GM21381 (cell line): ENCODE data around the gene KCND3.

Experiments
- ATAC-seq: cut with Tn5 transposase; IDR thresholded peaks from one replicate; pipeline ENCODE4 v1.9.1; 2021; ENCODE audit warnings: mild to moderate bottlenecking, moderate library complexity; ENCODE audit not compliant: unreplicated experiment

Gene KCND3

GRCh38 chr1:111784273-111784901, 205.1 kb downstream of the KCND3 start:
- no peak for ATAC-seq

GRCh38 chr1:111779546-111779945, 209.9 kb downstream of the KCND3 start:
- ATAC-seq, result no peak

DNA sequence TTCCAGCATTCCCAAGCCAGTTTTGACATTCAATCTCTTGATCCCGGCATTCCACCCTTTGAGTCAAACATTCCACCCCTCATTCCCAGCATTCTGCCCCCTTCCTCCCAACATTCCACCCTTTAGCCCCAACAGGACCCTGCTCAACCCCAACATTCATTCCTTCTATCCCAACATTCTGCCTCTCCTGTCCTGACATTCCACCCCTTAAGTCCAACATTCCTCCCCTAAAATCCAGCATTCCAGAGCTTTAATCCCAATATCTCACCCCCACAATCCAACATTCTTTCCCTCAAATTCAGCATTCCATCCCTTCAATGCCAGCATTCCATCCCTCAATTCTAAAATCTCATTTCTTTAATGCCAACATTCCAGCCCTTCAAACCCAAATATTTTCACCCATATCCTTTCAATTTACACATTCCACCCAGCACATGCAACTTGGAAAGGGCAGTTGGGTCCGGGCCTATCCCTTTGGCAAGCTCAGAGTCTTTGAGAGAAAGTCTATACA, 210.9 kb downstream of the KCND3 start:
- ATAC-seq, result no peak

- ATAC-seq, result no peak
Measured at GRCh38 chr1:111778066-111778465, 211.4 kb downstream of the KCND3 start.

DNA sequence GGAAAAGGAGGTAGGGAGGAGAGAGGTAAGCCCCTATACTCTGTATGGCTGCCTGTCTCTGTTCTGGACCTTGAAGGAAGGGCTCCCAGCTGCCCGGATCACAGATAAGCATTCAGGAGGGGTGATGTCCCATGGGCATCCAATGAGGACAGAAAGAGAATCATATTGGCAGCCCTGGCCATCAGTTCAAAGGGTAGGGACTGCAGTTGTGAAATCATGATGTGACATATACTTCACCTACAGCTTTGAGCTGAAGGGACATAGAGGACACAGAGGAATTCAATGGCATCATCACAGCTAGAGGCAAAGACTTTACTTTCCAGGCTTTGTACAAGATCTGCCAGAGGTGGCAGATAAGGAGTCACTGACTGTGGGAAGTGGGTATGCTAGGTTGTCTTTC, 212.2 kb downstream of the KCND3 start:
- no peak for ATAC-seq

DNA sequence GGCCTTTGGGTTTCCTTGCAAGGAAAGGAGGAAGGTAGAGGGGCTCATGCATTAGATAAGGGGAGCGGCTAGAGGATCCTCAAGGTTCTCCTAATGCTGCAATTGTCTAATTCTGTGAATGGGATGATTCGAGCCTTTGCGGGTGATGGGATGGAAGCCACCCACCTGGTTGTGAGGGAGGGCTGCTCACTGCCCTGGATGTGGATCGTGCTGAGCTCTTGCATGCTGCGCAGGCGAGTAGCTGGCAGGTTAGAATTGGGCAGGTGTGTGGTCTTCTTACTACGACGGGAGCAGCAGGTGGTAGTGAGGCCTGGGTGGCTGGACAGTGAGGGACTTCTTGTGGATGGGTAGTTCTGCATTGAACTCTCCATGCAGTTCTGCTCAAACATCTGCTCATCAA, 212.6 kb downstream of the KCND3 start:
- ATAC-seq, result no peak

DNA sequence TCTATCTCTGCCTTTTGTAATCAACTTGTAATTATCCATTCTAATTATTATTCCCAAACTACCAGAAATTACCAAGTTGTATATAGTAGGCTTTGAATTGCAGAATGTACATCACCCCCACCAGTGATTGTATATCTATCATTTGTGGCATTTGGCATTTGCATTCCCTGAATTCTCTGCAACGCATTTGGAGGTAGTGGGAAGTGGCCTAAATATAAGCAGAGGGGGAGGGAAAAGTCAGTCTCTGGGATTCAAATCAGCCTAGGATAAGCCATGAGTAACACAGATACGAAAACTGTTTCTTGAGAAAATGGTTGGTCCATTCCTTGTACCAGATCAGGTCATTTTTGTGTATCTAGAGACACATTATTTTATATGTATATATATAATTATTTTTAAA, 213.1 kb downstream of the KCND3 start:
- no peak for ATAC-seq

DNA sequence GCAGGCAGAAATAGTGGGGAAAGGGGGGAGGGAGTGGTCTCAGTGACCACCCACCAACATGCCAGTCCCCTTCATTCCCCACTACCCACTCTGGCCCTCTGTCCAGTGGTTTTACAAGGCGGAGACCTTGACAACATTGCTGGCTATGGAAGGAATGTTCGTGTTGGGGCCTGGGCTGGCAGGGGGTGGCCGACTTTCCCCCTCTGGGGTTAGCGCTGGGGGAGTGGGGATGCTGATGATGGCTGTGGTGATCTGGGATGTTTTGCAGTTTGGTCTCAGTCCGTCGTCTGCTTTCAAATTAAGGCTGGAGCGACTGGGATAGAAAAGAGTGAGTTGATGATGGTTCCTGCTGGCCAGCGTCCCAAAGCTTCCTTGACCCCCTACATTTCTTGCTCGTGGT, 213.5 kb downstream of the KCND3 start:
- no peak for ATAC-seq

DNA sequence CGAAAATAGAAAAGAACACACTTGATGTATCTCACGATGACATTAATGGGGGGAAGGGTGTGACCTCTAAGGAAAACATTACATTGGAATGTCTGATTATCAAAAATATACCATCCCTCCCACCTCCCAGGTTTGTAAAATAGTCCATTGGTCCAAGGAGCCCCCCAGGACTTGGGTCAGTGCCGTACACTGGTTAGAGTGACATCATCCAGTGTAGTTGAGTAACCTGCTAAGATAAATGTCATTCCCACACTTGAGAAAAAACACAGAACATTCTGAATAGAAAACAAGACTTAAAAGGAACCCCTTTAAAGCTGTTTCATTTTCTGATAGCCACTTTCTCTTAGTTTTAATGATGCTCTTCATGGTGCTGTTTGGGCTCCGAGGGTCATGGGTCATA, 218.6 kb downstream of the KCND3 start:
- no peak for ATAC-seq

DNA sequence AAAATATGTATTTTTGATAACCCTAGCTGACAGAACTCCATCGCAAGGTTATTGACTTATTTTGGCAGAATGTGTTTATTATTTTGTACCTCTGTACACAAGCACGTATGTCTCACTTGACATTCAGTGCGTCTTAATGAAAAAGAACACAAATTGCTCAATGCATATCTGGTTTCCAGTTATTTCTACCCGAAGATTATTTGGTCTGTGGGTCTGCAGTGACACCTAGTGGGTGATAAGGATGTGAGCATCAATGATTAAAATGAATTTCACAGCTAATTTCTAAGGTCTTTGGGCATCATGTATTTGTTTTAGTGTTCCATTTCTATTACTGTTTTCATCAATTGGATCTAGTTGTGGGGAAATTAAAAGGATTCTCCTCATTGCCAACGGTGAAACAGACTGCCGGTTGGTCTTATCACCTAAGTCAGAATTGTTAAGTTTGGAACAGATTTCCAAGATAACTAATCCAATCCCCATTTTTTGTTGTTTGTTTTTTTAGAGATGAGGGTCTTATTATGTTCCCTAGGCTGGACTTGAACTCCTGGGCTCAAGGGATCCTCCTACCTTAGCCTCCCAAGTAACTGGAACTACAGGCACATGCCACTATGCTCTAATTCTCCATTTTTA, 219.8 kb downstream of the KCND3 start:
- ATAC-seq, result no peak

GRCh38 chr1:111768625-111769024, 220.8 kb downstream of the KCND3 start:
- no peak for ATAC-seq

GRCh38 chr1:111768023-111768422, 221.4 kb downstream of the KCND3 start:
- ATAC-seq, result no peak

GRCh38 chr1:111762332-111762731, 227.1 kb downstream of the KCND3 start:
- ATAC-seq, result no peak

GRCh38 chr1:111761717-111762116, 227.8 kb downstream of the KCND3 start:
- no peak for ATAC-seq

- no peak for ATAC-seq
Measured at GRCh38 chr1:111758373-111758772, 231.1 kb downstream of the KCND3 start.

DNA sequence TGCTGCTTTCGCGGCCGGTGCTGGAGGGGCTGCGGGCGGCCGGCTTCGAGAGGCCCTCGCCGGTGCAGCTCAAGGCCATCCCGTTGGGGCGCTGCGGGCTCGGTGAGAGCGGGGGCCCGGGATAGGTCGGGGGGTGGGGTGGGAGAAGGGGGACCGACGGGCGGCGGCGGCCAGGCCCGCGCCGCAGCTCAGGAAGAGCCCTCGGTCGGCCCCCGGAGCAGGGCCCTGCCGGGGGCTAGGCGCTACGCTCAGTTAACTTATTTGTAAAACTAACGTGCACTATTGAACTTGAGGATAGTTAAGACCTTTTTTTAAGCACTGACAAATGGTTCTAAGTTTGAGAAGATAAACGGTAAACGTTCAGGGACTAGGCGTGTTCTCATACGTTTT, 233.3 kb downstream of the KCND3 start:
- no peak for ATAC-seq

DNA sequence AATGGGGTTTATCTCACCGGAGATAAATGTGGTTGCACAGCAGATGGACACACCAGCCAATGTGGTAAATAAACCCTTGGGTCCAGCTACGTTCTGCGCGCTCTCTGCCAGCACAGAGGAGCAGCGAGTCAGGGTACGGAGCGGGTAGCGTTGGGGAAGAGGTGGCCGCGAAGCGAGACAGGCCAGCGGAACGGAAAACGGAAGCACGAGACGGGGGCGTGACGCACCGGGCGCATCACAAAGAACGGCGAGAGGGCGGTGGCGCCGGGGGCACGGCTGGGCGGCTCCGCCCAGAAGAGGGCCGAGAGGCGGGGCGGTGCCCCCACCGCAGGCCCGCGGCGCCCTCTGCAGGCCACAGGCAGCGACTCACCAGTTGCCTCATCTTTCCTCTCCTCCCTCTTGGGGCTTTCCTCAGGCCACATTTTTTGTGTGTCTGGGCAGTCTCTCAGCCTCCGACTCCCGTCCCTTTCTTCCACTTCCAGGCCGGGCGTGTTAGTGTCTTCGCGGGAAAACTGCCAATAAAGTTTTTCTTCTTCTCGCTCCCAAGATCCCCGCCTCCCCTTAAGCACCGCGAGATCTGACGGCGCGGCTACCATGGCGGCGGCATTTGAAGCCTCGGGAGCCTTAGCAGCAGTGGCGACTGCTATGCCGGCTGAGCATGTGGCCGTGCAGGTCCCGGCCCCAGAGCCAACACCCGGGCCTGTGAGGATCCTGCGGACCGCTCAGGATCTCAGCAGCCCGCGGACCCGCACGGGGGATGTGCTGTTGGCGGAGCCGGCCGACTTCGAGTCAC, 233.9 kb downstream of the KCND3 start, which contains the start of gene DDX20:
DDX20 (plus strand) TSS at position 571 of the 793 bp plus-strand sequence; CDS start at position 595, 24 bp downstream.
- peak; percentile 92 for ATAC-seq

DNA sequence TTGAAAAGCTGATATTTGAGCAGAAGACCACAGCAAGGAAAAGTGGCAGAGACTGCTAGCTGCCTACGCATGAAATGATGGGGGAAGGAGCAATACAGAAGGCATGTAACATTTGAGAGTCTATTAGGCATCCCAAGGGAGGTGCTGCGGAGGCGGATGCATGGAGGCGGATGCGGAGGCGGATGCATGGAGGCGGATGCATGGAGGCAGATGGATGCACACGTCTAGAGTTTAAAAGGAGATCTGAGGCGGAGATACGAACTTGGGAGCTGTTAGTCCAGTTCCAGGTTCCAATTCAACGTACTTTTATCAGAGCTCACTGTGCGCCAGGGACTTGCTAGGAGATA, 234.5 kb downstream of the KCND3 start:
- peak; percentile 13 for ATAC-seq

DNA sequence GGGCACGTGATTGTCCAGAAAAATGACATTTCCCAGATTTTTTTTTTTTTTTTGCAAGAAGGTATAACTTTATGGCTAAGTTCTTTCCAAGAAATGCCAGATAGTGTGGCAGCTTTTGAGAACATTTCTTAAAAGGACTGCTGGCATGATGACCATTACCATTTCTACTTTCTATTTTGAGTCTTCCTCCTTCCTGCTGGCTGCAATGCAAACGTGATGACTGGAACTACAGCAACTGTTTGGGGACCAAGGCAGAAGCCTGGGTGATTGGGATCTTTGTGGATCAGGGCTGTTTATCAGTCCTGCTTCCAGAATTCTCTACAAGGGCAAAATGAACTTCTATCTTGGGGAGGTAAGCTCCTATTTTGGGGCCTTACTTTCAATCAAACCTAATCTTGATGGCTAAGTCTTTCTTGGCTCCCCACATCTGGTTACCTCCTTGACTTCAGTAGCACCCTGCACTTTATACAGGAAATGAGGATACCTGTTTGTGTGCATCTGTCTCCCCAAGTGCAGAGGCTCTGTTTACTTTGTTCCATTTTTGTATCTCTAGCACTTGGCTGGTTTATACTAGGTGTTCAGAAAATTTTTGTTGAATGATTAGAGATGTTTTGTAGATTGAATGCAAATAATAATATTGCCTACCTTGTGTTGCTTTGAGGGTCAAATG, 237.4 kb downstream of the KCND3 start:
- no peak for ATAC-seq

DNA sequence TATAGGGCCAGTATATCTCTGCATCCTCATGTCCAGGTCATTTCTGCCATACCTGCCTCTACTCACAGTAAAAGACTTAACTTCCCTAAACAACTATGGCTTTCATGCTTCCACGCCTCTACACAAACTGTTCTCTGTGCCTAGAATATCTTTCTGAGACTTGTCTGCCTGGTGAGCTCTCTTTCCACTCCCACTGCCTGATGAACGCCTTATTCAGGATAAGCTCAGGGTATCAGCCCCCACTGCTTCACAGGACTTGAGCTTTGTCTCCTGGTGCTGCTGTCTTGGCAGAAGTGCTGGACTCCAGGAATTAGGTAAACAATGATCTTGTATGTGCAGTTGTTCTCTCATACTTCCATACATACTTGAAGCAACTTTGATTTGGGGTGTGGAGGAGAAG, 238.6 kb downstream of the KCND3 start:
- ATAC-seq, result no peak

GRCh38 chr1:111749628-111750027, 239.8 kb downstream of the KCND3 start:
- ATAC-seq, result no peak
